Measurements from ENCODE around the gene SHISA7.

- no peak for TF ChIP-seq FOXA1 (IDR thresholded peaks at IDR 0.05)
- TF ChIP-seq CTCF (IDR thresholded peaks at IDR 0.05; ENCODE audit: low read depth, low read length, missing input control) = no peak
- TF ChIP-seq REST (IDR thresholded peaks at IDR 0.05) = no peak
Measured at GRCh38 chr19:55471266-55471665, 28.2 kb upstream of the SHISA7 start.
